Measurements from ENCODE around the gene SLC24A3. TPM values are rescaled to one million over a fixed set of nuclear protein-coding genes. Genes with fewer than 3 reads are reported as not detected.

The SLC24A3 gene
- total RNA-seq, 2 donors from 2014 or later, result 1.4 to 3.7 TPM

GRCh38 chr20:19658137-19658536 lies 445.7 kb downstream of the SLC24A3 start:
- TF ChIP-seq CTCF (IDR thresholded peaks at IDR 0.05), result no peak
- no peak for DNase-seq (ENCODE audit: low spot score)
- H3K27me3 ChIP-seq, result no peaks in the 10 kb centered on the region
- H3K4me3 ChIP-seq, result no peak overlapping the region
- H3K36me3 ChIP-seq, result no peaks in the 10 kb centered on the region
- peaks cover 0 to 5% of the 10 kb centered on the region in 2 donors for H3K4me1 ChIP-seq
- no peaks in the 10 kb centered on the region for H3K9me3 ChIP-seq
- H3K27ac ChIP-seq, result no peak overlapping the region

- Histone ChIP-seq H3K27ac (no peak overlapping the region), H3K9me3 (no peaks in the 10 kb centered on the region), H3K27me3 (no peaks in the 10 kb centered on the region), H3K36me3 (no peaks in the 10 kb centered on the region), H3K4me1 (peaks cover 0 to 5% of the 10 kb centered on the region in 2 donors), H3K4me3 (no peak overlapping the region)
- DNase-seq (ENCODE audit: low spot score), result no peak
- TF ChIP-seq CTCF (IDR thresholded peaks at IDR 0.05), result no peak
These were observed 447.0 kb downstream of the SLC24A3 start for GRCh38 chr20:19659448-19659847.

GRCh38 chr20:19660808-19661378 lies 448.5 kb downstream of the SLC24A3 start:
- DNase-seq (ENCODE audit: low spot score), result no peak
- H3K27ac ChIP-seq, result no peak overlapping the region
- H3K9me3 ChIP-seq, result no peaks in the 10 kb centered on the region
- no peaks in the 10 kb centered on the region for H3K36me3 ChIP-seq
- H3K4me3 ChIP-seq, result no peak overlapping the region
- no peak for TF ChIP-seq CTCF (IDR thresholded peaks at IDR 0.05)
- no peaks in the 10 kb centered on the region for H3K27me3 ChIP-seq
- peaks cover 0 to 5% of the 10 kb centered on the region in 2 donors for H3K4me1 ChIP-seq

GRCh38 chr20:19661717-19662636 lies 449.5 kb downstream of the SLC24A3 start:
- peak; percentile 85 for DNase-seq (ENCODE audit: low spot score)
- no peaks in the 10 kb centered on the region for H3K27me3 ChIP-seq
- no peaks in the 10 kb centered on the region for H3K36me3 ChIP-seq
- peak; percentile 89 to 98 for TF ChIP-seq CTCF (IDR thresholded peaks at IDR 0.05)
- no peak overlapping the region for H3K4me3 ChIP-seq
- H3K4me1 ChIP-seq, result peaks cover 0 to 5% of the 10 kb centered on the region in 2 donors
- no peak overlapping the region for H3K27ac ChIP-seq
- no peaks in the 10 kb centered on the region for H3K9me3 ChIP-seq

GRCh38 chr20:19662637-19662995 lies 450.2 kb downstream of the SLC24A3 start:
- Histone ChIP-seq H3K9me3 (no peaks in the 10 kb centered on the region), H3K4me1 (peaks cover 0 to 5% of the 10 kb centered on the region in 2 donors), H3K27me3 (no peaks in the 10 kb centered on the region), H3K27ac (no peak overlapping the region), H3K4me3 (no peak overlapping the region), H3K36me3 (no peaks in the 10 kb centered on the region)
- peak in 1 of 2 donors; percentile 41 for TF ChIP-seq CTCF (IDR thresholded peaks at IDR 0.05)
- no peak for DNase-seq (ENCODE audit: low spot score)
